ENCODE results near the gene LIME1. TPM values are rescaled to one million over a fixed set of nuclear protein-coding genes. Genes with fewer than 3 reads are reported as not detected.
"Not testable (repeated sequence)": the region's sequence is repeated elsewhere in the genome, so short reads cannot be mapped to it uniquely, and the experiment has no call there.

Gene LIME1
- total RNA-seq, 4 donors from 2014 or later, result 11.4 to 51.9 (median 17.6) TPM

GRCh38 chr20:63773571-63774241 is 37.2 kb downstream of the LIME1 start:
- TF ChIP-seq POLR2A (IDR thresholded peaks at IDR 0.05) (no peak), EP300 (IDR thresholded peaks at IDR 0.05) (no peak), CTCF (IDR thresholded peaks at IDR 0.05) (no peak)
- Histone ChIP-seq H3K36me3 (peaks cover 0 to 36% (median 0%) of the 10 kb centered on the region in 3 donors), H3K4me1 (peaks cover 0 to 36% (median 0%) of the 10 kb centered on the region in 4 donors), H3K27me3 (no peaks in the 10 kb centered on the region), H3K4me3 (no peak overlapping the region), H3K27ac (peak overlapping the region in 1 of 4 donors; percentile 61), H3K9me3 (no peaks in the 10 kb centered on the region)
- no peak for DNase-seq (ENCODE audit: low spot score in 2 of 2)
- WGBS, 2 donors, result 73 to 85% methylated on average over 23 to 31 of the region's 33 CpGs

- WGBS, 2 donors, result 71 to 83% methylated on average over 15 of the region's 15 CpGs
- TF ChIP-seq POLR2A (IDR thresholded peaks at IDR 0.05) (no peak), EP300 (IDR thresholded peaks at IDR 0.05) (no peak), CTCF (IDR thresholded peaks at IDR 0.05) (no peak)
- H3K4me3 ChIP-seq, result no peak overlapping the region
- no peak for DNase-seq (ENCODE audit: low spot score in 2 of 2)
- H3K27ac ChIP-seq, result no peak overlapping the region
- no peaks in the 10 kb centered on the region for H3K27me3 ChIP-seq
- H3K36me3 ChIP-seq, result peaks cover 0 to 30% (median 0%) of the 10 kb centered on the region in 3 donors
- peaks cover 0 to 36% (median 0%) of the 10 kb centered on the region in 4 donors for H3K4me1 ChIP-seq
- H3K9me3 ChIP-seq, result no peaks in the 10 kb centered on the region
These were observed 37.8 kb downstream of the LIME1 start for GRCh38 chr20:63774306-63774705.

GRCh38 chr20:63775096-63775978 is 38.9 kb downstream of the LIME1 start:
- DNase-seq (ENCODE audit: low spot score in 2 of 2), result no peak
- H3K36me3 ChIP-seq, result peaks cover 0 to 20% (median 0%) of the 10 kb centered on the region in 3 donors
- H3K4me3 ChIP-seq, result peak overlapping the region in 2 of 4 donors; percentile 1 to 32
- TF ChIP-seq POLR2A (IDR thresholded peaks at IDR 0.05), result no peak
- TF ChIP-seq CTCF (IDR thresholded peaks at IDR 0.05), result peak; percentile 44 to 83 (median 55)
- H3K27ac ChIP-seq, result peak overlapping the region in 2 of 4 donors; percentile 17 to 33
- 34 to 59% methylated on average over 29 to 47 of the region's 67 CpGs for WGBS, 2 donors
- peaks cover 0 to 36% (median 0%) of the 10 kb centered on the region in 4 donors for H3K4me1 ChIP-seq
- no peaks in the 10 kb centered on the region for H3K27me3 ChIP-seq
- H3K9me3 ChIP-seq, result no peaks in the 10 kb centered on the region

- H3K9me3 ChIP-seq; H3K4me3 ChIP-seq; DNase-seq (ENCODE audit: low spot score in 2 of 2); H3K27ac ChIP-seq; H3K27me3 ChIP-seq: not testable (repeated sequence)
- Histone ChIP-seq H3K36me3 (peaks cover 0 to 10% (median 0%) of the 10 kb centered on the region in 3 donors), H3K4me1 (peaks cover 0 to 36% (median 0%) of the 10 kb centered on the region in 4 donors)
- 83 to 88% methylated on average over 23 of the region's 23 CpGs for WGBS, 2 donors
These were observed 40.4 kb downstream of the LIME1 start for GRCh38 chr20:63776875-63777274.

- TF ChIP-seq POLR2A (IDR thresholded peaks at IDR 0.05) (no peak), EP300 (IDR thresholded peaks at IDR 0.05) (no peak), CTCF (IDR thresholded peaks at IDR 0.05) (no peak)
- DNase-seq (ENCODE audit: low spot score in 2 of 2), result no peak
- H3K27ac ChIP-seq, result no peak overlapping the region
- H3K27me3 ChIP-seq, result no peaks in the 10 kb centered on the region
- peaks cover 0 to 33% (median 0%) of the 10 kb centered on the region in 4 donors for H3K4me1 ChIP-seq
- H3K36me3 ChIP-seq, result peaks cover 0 to 10% (median 0%) of the 10 kb centered on the region in 3 donors
- H3K9me3 ChIP-seq, result no peaks in the 10 kb centered on the region
- 93 to 94% methylated on average over 13 of the region's 13 CpGs for WGBS, 2 donors
- no peak overlapping the region for H3K4me3 ChIP-seq
These were observed 41.1 kb downstream of the LIME1 start for GRCh38 chr20:63777614-63778013.
